Skeletal muscle satellite cell (primary cell): ENCODE data around the gene SCAPER.

ENCODE experiments used
- H3K27me3 ChIP-seq: 2 replicates; pipeline ENCODE4 v1.7.0; 2013; ENCODE audit warnings: low read length; ENCODE audit not compliant: control insufficient read depth, insufficient read depth
- H3K36me3 ChIP-seq: 2 replicates; pipeline ENCODE4 v1.7.0; 2013; ENCODE audit warnings: mild to moderate bottlenecking, control low read depth, low read length; ENCODE audit not compliant: insufficient read depth
- H3K4me1 ChIP-seq: 2 replicates; pipeline ENCODE4 v1.7.0; 2013; ENCODE audit warnings: low read length; ENCODE audit not compliant: control insufficient read depth, insufficient read depth
- H3K4me2 ChIP-seq: 2 replicates; pipeline ENCODE4 v1.7.0; 2013; ENCODE audit warnings: mild to moderate bottlenecking, low read length
- H3K4me3 ChIP-seq: 2 replicates; pipeline ENCODE4 v1.7.0; 2013; ENCODE audit warnings: low read length
- H3K9ac ChIP-seq: 2 replicates; pipeline ENCODE4 v1.7.0; 2013; ENCODE audit warnings: mild to moderate bottlenecking, low read depth, low read length, moderate library complexity
- H3K9me3 ChIP-seq: replicated peaks from 2 replicates; pipeline ENCODE4 v1.7.0; 2013; ENCODE audit warnings: mild to moderate bottlenecking, control low read depth, low read length

Gene SCAPER

DNA sequence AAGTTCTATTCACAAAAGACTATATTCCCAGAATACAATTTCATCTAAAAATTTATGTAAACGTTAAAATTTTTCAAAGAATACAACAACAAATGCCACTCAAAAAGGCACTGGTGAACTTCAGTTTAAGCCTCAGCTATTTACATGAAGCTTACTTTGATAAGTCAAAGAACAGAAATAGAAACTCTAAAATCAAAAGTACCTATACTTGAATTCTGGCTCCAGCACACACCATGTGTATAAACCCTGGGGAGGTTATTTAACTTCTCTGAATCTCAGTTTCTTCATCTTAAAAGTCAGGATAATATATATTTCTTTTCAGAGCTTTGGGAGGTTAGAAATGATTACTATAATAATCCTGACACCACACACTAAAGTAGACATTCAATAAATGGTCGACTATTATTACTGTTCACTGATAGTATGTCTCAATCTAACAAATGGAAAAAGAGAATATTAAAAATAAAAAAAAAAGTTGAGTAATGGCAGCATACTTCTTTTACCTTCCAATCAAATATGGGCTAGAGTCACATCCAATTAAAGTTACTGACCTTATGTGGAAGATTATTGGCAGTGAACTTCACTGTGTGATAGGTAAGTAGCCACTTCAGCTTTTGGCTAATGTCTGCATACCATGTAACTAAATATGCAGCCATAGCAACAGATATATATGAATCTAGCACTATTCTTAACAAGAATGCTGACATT is 320.1 kb downstream of the SCAPER start:
- Histone ChIP-seq H3K4me2 (no peak overlapping the region), H3K36me3 (no peaks in the 10 kb centered on the region), H3K9me3 (no peaks in the 10 kb centered on the region), H3K4me3 (no peak overlapping the region), H3K4me1 (no peaks in the 10 kb centered on the region), H3K27me3 (no peaks in the 10 kb centered on the region), H3K9ac (no peak overlapping the region)

DNA sequence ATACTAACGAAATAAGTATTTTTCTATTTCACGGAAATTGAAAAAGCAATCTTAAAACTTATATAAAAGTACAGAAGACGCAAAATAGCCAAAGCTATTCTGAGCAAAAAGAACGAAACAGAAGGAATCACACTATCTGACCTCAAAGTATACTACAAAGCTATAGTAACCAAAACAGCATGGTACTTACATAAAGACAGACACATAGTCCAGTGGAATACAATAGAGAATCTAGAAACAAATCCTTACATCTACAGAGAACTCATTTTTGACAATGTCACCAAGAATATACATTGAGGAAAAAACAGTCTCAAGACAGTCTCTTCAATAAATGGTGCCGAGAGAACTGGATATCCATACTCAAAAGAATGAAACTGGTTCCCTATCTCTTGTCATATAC is 322.6 kb downstream of the SCAPER start:
- H3K4me2 ChIP-seq = no peak overlapping the region
- no peaks in the 10 kb centered on the region for H3K4me1 ChIP-seq
- no peaks in the 10 kb centered on the region for H3K27me3 ChIP-seq
- no peak overlapping the region for H3K9ac ChIP-seq
- H3K4me3 ChIP-seq = no peak overlapping the region
- no peaks in the 10 kb centered on the region for H3K36me3 ChIP-seq
- no peaks in the 10 kb centered on the region for H3K9me3 ChIP-seq

DNA sequence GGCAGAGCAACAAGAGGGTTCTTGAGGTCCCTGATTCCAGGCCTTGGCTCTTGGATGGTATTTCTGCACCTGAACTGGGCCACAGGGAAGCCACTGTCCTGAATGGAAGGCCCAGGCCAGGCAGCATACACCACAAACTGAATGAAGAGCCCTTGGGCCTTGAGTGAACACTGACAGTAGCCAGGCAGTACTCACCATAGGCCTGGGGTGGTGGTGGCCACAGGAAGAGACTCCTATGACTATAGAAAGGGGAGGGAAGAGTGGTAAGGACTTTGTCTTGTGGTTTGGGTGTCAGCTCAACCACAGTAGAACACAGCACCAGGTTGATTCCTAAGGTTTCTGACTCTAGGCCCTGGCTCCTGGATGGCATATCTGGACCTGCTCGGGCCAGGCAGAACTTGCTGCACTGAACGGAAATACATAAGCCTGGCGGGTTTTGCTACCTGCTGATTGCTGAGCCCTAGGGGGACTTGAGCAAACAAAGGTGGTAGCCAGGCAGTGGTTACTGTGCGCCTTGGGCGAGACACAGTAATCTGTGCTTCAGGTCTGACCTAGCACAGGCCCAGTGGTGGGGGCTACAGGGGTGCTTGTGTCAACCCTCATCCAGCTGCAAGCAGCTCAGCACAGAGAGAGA is 327.1 kb downstream of the SCAPER start:
- H3K4me1 ChIP-seq = peaks cover 8% of the 10 kb centered on the region
- no peaks in the 10 kb centered on the region for H3K36me3 ChIP-seq
- no peaks in the 10 kb centered on the region for H3K27me3 ChIP-seq
- H3K4me2 ChIP-seq = no peak overlapping the region
- no peaks in the 10 kb centered on the region for H3K9me3 ChIP-seq
- H3K9ac ChIP-seq = no peak overlapping the region
- no peak overlapping the region for H3K4me3 ChIP-seq

DNA sequence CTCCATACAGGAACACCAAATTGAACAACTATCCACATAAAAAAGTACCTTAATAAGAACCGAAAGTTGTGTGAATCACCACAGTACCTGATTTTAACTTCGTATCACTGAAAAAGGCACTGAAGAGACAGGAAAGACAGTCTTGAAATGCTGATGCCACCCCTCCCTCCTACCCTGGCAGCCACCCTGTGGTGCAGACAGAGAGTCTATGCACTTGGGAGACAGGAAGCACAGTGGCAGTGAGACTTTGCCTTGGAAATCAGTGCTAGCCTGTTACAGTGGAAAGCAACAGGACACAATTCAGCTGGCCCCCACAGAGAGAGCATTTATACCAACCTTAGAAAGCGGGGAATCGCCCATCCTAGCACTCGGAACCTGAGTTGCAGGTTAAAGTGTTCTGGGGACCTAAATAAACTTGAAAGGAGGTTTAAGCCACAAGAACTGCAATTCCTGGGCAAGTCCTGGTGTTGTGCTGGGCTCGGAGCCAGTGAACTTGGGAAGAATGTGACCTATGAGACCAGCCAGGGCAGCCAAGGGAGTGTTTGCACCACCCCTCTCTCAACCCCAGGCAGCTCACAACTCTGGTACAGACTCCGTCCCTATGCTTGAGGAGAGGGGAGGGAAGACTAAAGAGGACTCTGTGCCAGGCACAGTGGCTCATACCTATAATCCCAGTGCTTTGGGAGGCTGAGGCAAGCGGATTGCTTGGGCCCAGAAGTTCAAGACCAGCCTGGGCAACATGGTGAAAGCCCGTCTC is 328.4 kb downstream of the SCAPER start:
- Histone ChIP-seq H3K9ac (no peak overlapping the region), H3K36me3 (no peaks in the 10 kb centered on the region), H3K4me1 (peaks cover 8% of the 10 kb centered on the region), H3K27me3 (no peaks in the 10 kb centered on the region), H3K4me2 (peak overlapping the region; percentile 3), H3K4me3 (no peak overlapping the region), H3K9me3 (no peaks in the 10 kb centered on the region)

DNA sequence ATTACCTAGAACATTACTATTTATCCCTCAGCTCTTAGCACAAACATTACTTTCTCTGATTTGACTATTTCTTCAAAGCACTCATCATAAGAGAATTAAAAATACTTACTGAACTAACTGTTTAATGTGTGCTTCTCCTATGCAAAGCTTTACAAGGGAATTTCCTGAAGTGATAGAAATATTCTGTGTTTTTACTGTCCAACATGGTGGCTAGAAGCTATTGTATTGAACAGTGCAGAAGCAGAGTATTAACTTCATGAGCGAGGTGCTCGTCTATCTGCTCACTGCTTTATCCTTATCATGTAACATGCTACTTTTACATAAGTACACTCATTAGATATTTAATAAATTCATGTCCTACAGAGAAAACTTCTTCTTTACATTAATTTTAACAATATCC is 329.5 kb downstream of the SCAPER start:
- H3K27me3 ChIP-seq = no peaks in the 10 kb centered on the region
- peaks cover 8% of the 10 kb centered on the region for H3K4me1 ChIP-seq
- no peak overlapping the region for H3K4me2 ChIP-seq

DNA sequence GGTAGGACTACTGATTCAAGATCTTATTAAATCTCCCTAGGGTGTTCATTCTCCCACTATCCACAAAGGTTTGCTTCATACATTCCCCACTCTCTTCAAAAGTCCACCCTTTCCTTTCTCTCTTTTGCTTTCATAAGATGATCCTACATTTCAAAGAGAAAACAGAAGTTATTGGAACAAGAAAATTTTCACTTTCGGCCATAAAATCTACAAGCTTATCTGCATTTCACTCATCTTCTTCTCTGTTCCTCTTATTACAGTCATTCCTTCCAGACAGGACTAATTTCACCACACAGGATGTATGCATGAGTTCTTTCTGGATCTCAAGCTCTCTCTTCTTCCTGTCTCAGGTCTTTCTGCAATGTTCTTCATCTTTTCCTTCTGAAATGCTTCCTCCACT is 329.9 kb downstream of the SCAPER start:
- Histone ChIP-seq H3K4me3 (no peak overlapping the region), H3K9ac (no peak overlapping the region), H3K9me3 (no peaks in the 10 kb centered on the region), H3K4me2 (no peak overlapping the region), H3K27me3 (no peaks in the 10 kb centered on the region), H3K36me3 (no peaks in the 10 kb centered on the region), H3K4me1 (peaks cover 8% of the 10 kb centered on the region)

More for the DNA sequence above, 329.5 kb downstream of the SCAPER start:
- Histone ChIP-seq H3K36me3 (no peaks in the 10 kb centered on the region), H3K9ac (no peak overlapping the region), H3K9me3 (no peaks in the 10 kb centered on the region), H3K4me3 (no peak overlapping the region)

DNA sequence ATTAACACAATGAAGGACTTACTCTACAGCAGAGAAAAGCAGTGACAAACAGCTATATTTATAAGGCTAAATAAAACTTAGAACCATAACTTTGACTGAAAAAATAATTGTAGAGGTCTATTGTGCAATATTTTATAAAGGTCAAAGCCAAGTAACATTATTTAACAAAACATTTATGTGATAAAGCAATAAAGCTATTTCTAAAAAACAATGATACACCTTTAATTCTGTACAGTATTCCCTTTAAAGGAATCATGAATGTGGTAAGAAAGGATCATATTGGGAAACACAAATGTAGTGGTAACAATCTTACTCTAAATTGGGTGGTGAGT is 332.2 kb downstream of the SCAPER start:
- H3K4me3 ChIP-seq = no peak overlapping the region
- no peak overlapping the region for H3K4me2 ChIP-seq
- peaks cover 8% of the 10 kb centered on the region for H3K4me1 ChIP-seq
- no peaks in the 10 kb centered on the region for H3K27me3 ChIP-seq
- H3K9ac ChIP-seq = no peak overlapping the region
- H3K9me3 ChIP-seq = no peaks in the 10 kb centered on the region
- H3K36me3 ChIP-seq = no peaks in the 10 kb centered on the region

DNA sequence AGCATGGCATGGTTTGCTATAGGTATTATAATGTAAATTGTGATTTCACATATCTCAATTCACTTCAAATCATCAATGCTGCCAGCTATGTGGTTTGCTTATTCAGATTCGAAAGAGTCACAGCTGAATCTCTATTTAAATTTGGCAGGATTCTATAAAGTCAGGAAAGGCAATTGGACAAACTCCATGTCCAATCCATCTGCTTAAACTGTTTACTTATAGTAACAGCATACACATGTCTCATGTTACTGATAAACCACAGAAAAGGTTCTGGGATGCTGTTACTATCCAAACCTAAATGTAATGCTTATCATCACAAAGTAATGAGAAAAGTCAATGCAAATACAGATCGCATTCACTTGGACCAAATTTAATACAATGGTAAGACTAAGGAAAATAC is 338.9 kb downstream of the SCAPER start:
- Histone ChIP-seq H3K27me3 (no peaks in the 10 kb centered on the region), H3K9me3 (no peaks in the 10 kb centered on the region), H3K4me2 (no peak overlapping the region), H3K36me3 (no peaks in the 10 kb centered on the region), H3K4me1 (no peaks in the 10 kb centered on the region), H3K4me3 (no peak overlapping the region), H3K9ac (no peak overlapping the region)

DNA sequence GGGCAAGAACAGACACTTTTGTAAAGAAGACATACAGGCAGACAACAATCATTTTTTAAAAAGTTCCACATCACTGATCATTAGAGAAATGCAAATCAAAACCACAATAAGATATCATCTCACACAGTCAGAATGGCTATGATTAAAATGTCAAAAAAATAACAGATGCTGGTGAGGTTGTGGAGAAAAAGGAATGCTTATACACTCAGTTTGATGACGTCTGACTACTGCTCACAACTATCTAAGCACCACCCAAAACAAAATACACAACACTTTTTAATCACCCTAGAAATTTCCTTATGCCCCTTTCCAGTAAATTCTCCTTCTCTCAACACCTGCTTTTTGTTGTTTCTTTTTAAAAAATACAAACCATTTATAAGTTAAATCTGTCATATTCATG is 339.8 kb downstream of the SCAPER start:
- no peak overlapping the region for H3K9ac ChIP-seq
- no peaks in the 10 kb centered on the region for H3K27me3 ChIP-seq

DNA sequence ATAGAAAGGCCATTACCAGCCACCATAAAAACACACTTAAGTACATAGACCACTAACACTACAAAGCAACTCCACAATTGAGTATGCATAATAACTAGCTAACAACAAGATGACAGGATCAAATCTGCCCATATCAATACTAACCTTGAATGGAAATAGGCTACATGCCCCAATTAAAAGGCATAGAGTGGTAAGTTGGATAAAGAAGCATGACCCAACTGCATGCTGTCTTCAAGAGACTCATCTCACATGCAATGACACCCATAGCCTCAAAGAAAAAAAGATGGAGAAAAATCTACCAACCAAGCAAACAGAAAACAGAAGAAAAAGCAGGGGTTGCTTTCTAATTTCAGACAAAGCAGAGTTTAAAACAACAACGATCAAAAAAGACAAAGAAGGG is 349.9 kb downstream of the SCAPER start:
- Histone ChIP-seq H3K36me3 (no peaks in the 10 kb centered on the region), H3K9me3 (no peaks in the 10 kb centered on the region), H3K4me3 (no peak overlapping the region), H3K4me2 (no peak overlapping the region), H3K4me1 (no peaks in the 10 kb centered on the region), H3K9ac (no peak overlapping the region), H3K27me3 (no peaks in the 10 kb centered on the region)

More for the DNA sequence above, 339.8 kb downstream of the SCAPER start:
- H3K36me3 ChIP-seq = no peaks in the 10 kb centered on the region
- H3K4me1 ChIP-seq = no peaks in the 10 kb centered on the region
- H3K4me3 ChIP-seq = no peak overlapping the region
- no peaks in the 10 kb centered on the region for H3K9me3 ChIP-seq
- no peak overlapping the region for H3K4me2 ChIP-seq

DNA sequence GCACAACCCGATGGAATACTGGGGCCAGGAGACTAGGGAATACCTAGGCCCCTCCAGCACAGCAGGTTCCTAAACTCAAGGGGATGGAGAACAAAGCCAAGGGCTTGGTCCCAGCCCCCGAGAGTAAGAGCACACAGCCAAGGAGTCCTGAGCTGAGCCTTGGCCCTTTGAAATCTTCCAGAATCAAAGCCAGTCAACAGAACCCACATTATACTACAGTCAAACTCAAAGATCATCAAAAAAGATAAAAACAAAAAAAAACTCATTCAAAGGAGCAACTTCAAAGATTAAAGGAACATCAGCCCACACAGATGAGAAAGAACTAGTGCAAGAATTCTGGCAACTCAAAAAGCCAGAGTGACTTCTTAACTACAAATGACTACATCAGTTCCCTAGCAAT is 351.6 kb downstream of the SCAPER start:
- H3K9ac ChIP-seq = no peak overlapping the region
- no peaks in the 10 kb centered on the region for H3K4me1 ChIP-seq
- no peaks in the 10 kb centered on the region for H3K27me3 ChIP-seq
- H3K4me3 ChIP-seq = no peak overlapping the region
- H3K9me3 ChIP-seq = no peaks in the 10 kb centered on the region
- no peak overlapping the region for H3K4me2 ChIP-seq
- no peaks in the 10 kb centered on the region for H3K36me3 ChIP-seq
